Subcutaneous adipose tissue (tissue), 4 donors: ENCODE results near the gene DNAJB6. TPM values are rescaled to one million over a fixed set of nuclear protein-coding genes. Genes with fewer than 3 reads are reported as not detected.

Experiments
- total RNA-seq, 4 donors: library from RNA; depleted of rRNA; stranded (reverse); fragments of >200 nt; gene quantifications; one replicate each; pipeline ENCODE4 v1.1.0, GENCODE V29; 2016
- TF ChIP-seq, protein P1 (sequence below): fragments of 450-650 bp; IDR thresholded peaks from one replicate; pipeline ENCODE4 v1.5.1; 2016; ENCODE audit warnings: low read depth, mild to moderate bottlenecking, control low read depth, antibody characterized with exemption, moderate library complexity

Gene DNAJB6
- total RNA-seq, 4 donors from 2014 or later, result 87.5 to 138 (median 92.7) TPM

DNA sequence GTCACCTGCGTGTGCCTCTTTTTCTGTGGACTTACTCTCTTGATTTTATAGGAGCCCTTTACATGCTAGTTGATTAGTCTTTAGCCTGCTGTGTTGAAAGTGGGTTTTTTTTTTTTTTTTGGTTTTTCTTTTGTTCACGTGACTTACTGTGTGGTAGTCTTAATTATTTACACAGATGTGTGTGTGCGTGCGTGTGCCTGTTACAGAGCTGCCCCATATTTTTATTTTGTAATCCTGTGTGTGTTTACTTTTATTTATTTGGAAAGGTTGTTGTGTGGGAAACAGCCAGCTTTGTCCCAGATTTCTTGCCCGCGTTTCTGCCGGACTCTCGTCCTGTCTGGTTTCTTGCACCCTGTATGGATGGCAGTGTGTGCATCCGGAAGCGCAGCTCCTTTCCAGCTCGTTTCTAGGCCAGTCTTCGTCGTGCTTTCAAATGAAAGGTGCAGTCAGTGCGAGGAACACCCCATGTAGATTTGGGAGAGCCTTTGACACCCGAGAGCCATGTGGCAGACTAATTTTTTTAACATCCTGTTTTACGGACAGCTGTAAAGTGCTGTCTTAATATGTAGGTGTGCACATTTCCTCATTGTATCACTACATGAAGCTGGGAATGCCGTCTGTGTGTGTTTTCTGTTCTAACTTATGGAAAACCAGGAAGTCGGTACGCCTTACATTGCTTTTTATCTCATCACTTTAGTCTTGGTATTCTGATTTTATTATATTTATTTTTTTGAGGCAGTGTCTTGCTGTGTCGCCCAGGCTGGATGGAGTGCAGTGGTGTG, 55.6 kb downstream of the DNAJB6 start:
- TF ChIP-seq, protein P1, sequence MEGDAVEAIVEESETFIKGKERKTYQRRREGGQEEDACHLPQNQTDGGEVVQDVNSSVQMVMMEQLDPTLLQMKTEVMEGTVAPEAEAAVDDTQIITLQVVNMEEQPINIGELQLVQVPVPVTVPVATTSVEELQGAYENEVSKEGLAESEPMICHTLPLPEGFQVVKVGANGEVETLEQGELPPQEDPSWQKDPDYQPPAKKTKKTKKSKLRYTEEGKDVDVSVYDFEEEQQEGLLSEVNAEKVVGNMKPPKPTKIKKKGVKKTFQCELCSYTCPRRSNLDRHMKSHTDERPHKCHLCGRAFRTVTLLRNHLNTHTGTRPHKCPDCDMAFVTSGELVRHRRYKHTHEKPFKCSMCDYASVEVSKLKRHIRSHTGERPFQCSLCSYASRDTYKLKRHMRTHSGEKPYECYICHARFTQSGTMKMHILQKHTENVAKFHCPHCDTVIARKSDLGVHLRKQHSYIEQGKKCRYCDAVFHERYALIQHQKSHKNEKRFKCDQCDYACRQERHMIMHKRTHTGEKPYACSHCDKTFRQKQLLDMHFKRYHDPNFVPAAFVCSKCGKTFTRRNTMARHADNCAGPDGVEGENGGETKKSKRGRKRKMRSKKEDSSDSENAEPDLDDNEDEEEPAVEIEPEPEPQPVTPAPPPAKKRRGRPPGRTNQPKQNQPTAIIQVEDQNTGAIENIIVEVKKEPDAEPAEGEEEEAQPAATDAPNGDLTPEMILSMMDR, result no peak

- TF ChIP-seq, protein P1, result no peak
Measured at GRCh38 chr7:157394246-157395191, 57.7 kb downstream of the DNAJB6 start.

- TF ChIP-seq, protein P1, result no peak
Measured at GRCh38 chr7:157395206-157395605, 58.4 kb downstream of the DNAJB6 start.

- TF ChIP-seq, protein P1, result no peak
Measured at GRCh38 chr7:157396316-157397035, 59.7 kb downstream of the DNAJB6 start.

- TF ChIP-seq, protein P1, result no peak
Measured at GRCh38 chr7:157397036-157397720, 60.4 kb downstream of the DNAJB6 start.

- TF ChIP-seq, protein P1, result no peak
Measured at GRCh38 chr7:157397731-157398691, 61.2 kb downstream of the DNAJB6 start.
